Liver (tissue), 9 donors: Measurements from ENCODE around the gene PCDHB2. TPM values are rescaled to one million over a fixed set of nuclear protein-coding genes. Genes with fewer than 3 reads are reported as not detected.

Experiments used
- DNase-seq: peaks from one replicate; pipeline ENCODE4 v3.0.0-alpha.2; 2017; ENCODE audit warnings: low spot score
- H3K27ac ChIP-seq, 2 donors: one replicate each; pipeline ENCODE4 v1.7.0; 2013; ENCODE audit warnings: inconsistent platforms in 2 of 2, low read length in 2 of 2, control low read depth in 1 of 2, low read depth in 1 of 2, mild to moderate bottlenecking in 1 of 2
- H3K27me3 ChIP-seq, 4 donors: one replicate each; pipeline versions ENCODE4 v1.6.1 to v1.7.0; 2013; ENCODE audit warnings: low read length in 3 of 4, inconsistent platforms in 1 of 4, mild to moderate bottlenecking in 1 of 4, moderate library complexity in 1 of 4; ENCODE audit not compliant: control insufficient read depth in 4 of 4, insufficient read depth in 4 of 4
- H3K36me3 ChIP-seq, 4 donors: one replicate each; pipeline versions ENCODE4 v1.6.1 to v1.7.0; 2013; ENCODE audit warnings: low read length in 3 of 4, mild to moderate bottlenecking in 3 of 4, low read depth in 1 of 4, moderate library complexity in 1 of 4; ENCODE audit not compliant: control insufficient read depth in 4 of 4, insufficient read depth in 3 of 4
- H3K4me1 ChIP-seq, 4 donors: one replicate each; pipeline versions ENCODE4 v1.6.1 to v1.7.0; 2013; ENCODE audit warnings: low read length in 3 of 4, mild to moderate bottlenecking in 3 of 4, moderate library complexity in 1 of 4; ENCODE audit not compliant: control insufficient read depth in 4 of 4, insufficient read depth in 4 of 4
- H3K4me3 ChIP-seq, 3 donors: one replicate each; pipeline versions ENCODE4 v1.6.1 to v1.7.0; 2013; ENCODE audit warnings: low read length in 3 of 3, control low read depth in 1 of 3, low read depth in 1 of 3, mild to moderate bottlenecking in 1 of 3
- H3K9ac ChIP-seq, 2 donors: one replicate each; pipeline ENCODE4 v1.7.0; 2013; ENCODE audit warnings: low read length in 2 of 2, mild to moderate bottlenecking in 2 of 2, moderate library complexity in 2 of 2, control low read depth in 1 of 2, low read depth in 1 of 2
- H3K9me3 ChIP-seq, 4 donors: one replicate each; pipeline versions ENCODE4 v1.6.1 to v1.7.0; 2013; ENCODE audit warnings: low read length in 3 of 4; ENCODE audit not compliant: control insufficient read depth in 4 of 4
- EGR1 ChIP-seq, 2 donors: IDR thresholded peaks; 2 replicates each; pipeline ENCODE4 v1.6.1; 2016 to 2018; ENCODE audit warnings: antibody characterized with exemption in 2 of 2, low read depth in 2 of 2
- JUND ChIP-seq, 2 donors: IDR thresholded peaks; 2 replicates each; pipeline ENCODE4 v1.6.1; 2016; ENCODE audit warnings: antibody characterized with exemption in 2 of 2
- NR2F2 ChIP-seq: IDR thresholded peaks from 2 replicates; pipeline ENCODE4 v1.6.1; 2016; ENCODE audit warnings: antibody characterized with exemption
- RAD21 ChIP-seq, 2 donors: IDR thresholded peaks; 2 replicates each; pipeline ENCODE4 v1.6.1; 2016; ENCODE audit warnings: antibody characterized with exemption in 2 of 2, mild to moderate bottlenecking in 2 of 2
- SP1 ChIP-seq: IDR thresholded peaks from 2 replicates; pipeline ENCODE4 v1.6.1; 2018; ENCODE audit warnings: antibody characterized with exemption, mild to moderate bottlenecking
- TAF1 ChIP-seq: conservative IDR thresholded peaks from 2 replicates; pipeline ENCODE4 v1.6.1; 2016; ENCODE audit warnings: antibody characterized with exemption, mild to moderate bottlenecking
- YY1 ChIP-seq: IDR thresholded peaks from 2 replicates; pipeline ENCODE4 v1.6.1; 2016; ENCODE audit warnings: antibody characterized with exemption, mild to moderate bottlenecking
- ZBTB33 ChIP-seq: IDR thresholded peaks from 2 replicates; pipeline ENCODE4 v1.6.1; 2016; ENCODE audit warnings: antibody characterized with exemption
- WGBS: extraction: QIAGEN DNeasy Blood & Tissue Kit; methylation state at CpG from one replicate; pipeline ENCODE4 v1.1.7; 2013; 5-methylcytosine and 5-hydroxymethylcytosine counted together
- polyA plus RNA-seq, 2 donors: library from polyadenylated mRNA; stranded (reverse) in 1 of 2; unstranded in 1 of 2; fragments of 200-250 nt in 1 of 2; fragments of >200 nt in 1 of 2; fragmentation: Nextera tagmentation in 1 of 2; extraction: Ambion mirVana in 1 of 2; gene quantifications; one replicate each; pipeline versions ENCODE4 v1.2.1 to v1.2.3, GENCODE V29; 2013 to 2015
- total RNA-seq, 2 donors: library from RNA; depleted of rRNA; stranded (reverse); fragments of >200 nt; gene quantifications; one replicate each; pipeline ENCODE4 v1.2.3, GENCODE V29; 2014
- TF ChIP-seq, protein P1 (sequence below): IDR thresholded peaks from 2 replicates; pipeline ENCODE4 v1.6.1; 2016; ENCODE audit warnings: antibody characterized with exemption, mild to moderate bottlenecking
- TF ChIP-seq, protein P2 (sequence below): fragments of 150-350 bp; IDR thresholded peaks from 2 replicates; pipeline ENCODE4 v1.5.1; 2017; ENCODE audit warnings: improper control_type of control experiment, low read depth, low read length; ENCODE audit not compliant: missing input control
- TF ChIP-seq, protein P3 (sequence below): IDR thresholded peaks from 2 replicates; pipeline ENCODE4 v1.6.1; 2016; ENCODE audit warnings: antibody characterized with exemption
- donor health status: healthy.
- donor health status: healthy.
- donor health status: healthy.
- donor health status: healthy.
- donor health status: healthy.

The PCDHB2 gene
- total and polyA plus RNA-seq, 4 donors = 0.05 to 0.09 (median 0.08) TPM; not detected in 1

DNA sequence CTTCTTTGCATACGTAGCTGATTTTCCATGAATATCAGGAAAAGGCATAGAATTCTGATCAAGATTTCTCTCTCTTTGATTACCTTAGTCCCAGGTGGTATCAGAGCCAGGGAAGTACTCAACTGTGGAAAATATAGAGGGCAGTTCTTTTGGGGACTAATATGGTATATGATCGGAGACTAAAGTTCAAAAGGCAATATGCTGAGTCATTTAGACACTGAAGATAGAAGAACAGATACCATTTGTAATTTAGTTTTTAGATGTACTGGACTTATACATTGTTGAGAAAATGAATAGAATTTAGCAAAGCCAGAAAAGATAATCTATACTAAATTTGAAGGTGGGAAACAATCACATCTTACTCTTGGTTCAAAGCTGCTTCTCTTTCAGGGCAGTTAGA is 10.9 kb downstream of the PCDHB2 start:
- WGBS = 77% methylated on average over 2 of the region's 2 CpGs
- Histone ChIP-seq H3K9me3 (peaks cover 6 to 18% (median 12%) of the 10 kb centered on the region in 4 donors), H3K4me1 (no peaks in the 10 kb centered on the region), H3K27me3 (no peaks in the 10 kb centered on the region), H3K36me3 (no peaks in the 10 kb centered on the region), H3K4me3 (no peak overlapping the region), H3K27ac (no peak overlapping the region), H3K9ac (no peak overlapping the region)
- DNase-seq = no peak
- TF ChIP-seq, protein P1, sequence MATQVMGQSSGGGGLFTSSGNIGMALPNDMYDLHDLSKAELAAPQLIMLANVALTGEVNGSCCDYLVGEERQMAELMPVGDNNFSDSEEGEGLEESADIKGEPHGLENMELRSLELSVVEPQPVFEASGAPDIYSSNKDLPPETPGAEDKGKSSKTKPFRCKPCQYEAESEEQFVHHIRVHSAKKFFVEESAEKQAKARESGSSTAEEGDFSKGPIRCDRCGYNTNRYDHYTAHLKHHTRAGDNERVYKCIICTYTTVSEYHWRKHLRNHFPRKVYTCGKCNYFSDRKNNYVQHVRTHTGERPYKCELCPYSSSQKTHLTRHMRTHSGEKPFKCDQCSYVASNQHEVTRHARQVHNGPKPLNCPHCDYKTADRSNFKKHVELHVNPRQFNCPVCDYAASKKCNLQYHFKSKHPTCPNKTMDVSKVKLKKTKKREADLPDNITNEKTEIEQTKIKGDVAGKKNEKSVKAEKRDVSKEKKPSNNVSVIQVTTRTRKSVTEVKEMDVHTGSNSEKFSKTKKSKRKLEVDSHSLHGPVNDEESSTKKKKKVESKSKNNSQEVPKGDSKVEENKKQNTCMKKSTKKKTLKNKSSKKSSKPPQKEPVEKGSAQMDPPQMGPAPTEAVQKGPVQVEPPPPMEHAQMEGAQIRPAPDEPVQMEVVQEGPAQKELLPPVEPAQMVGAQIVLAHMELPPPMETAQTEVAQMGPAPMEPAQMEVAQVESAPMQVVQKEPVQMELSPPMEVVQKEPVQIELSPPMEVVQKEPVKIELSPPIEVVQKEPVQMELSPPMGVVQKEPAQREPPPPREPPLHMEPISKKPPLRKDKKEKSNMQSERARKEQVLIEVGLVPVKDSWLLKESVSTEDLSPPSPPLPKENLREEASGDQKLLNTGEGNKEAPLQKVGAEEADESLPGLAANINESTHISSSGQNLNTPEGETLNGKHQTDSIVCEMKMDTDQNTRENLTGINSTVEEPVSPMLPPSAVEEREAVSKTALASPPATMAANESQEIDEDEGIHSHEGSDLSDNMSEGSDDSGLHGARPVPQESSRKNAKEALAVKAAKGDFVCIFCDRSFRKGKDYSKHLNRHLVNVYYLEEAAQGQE = no peak
- no peak for TF ChIP-seq NR2F2
- TF ChIP-seq ZBTB33 = no peak
- TF ChIP-seq, protein P2, sequence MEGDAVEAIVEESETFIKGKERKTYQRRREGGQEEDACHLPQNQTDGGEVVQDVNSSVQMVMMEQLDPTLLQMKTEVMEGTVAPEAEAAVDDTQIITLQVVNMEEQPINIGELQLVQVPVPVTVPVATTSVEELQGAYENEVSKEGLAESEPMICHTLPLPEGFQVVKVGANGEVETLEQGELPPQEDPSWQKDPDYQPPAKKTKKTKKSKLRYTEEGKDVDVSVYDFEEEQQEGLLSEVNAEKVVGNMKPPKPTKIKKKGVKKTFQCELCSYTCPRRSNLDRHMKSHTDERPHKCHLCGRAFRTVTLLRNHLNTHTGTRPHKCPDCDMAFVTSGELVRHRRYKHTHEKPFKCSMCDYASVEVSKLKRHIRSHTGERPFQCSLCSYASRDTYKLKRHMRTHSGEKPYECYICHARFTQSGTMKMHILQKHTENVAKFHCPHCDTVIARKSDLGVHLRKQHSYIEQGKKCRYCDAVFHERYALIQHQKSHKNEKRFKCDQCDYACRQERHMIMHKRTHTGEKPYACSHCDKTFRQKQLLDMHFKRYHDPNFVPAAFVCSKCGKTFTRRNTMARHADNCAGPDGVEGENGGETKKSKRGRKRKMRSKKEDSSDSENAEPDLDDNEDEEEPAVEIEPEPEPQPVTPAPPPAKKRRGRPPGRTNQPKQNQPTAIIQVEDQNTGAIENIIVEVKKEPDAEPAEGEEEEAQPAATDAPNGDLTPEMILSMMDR = no peak
- no peak for TF ChIP-seq SP1
- no peak for TF ChIP-seq RAD21 (IDR thresholded peaks at IDR 0.05)
- TF ChIP-seq, protein P3, sequence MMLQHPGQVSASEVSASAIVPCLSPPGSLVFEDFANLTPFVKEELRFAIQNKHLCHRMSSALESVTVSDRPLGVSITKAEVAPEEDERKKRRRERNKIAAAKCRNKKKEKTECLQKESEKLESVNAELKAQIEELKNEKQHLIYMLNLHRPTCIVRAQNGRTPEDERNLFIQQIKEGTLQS = no peak
- no peak for TF ChIP-seq TAF1
- no peak for TF ChIP-seq JUND (IDR thresholded peaks at IDR 0.05)

DNA sequence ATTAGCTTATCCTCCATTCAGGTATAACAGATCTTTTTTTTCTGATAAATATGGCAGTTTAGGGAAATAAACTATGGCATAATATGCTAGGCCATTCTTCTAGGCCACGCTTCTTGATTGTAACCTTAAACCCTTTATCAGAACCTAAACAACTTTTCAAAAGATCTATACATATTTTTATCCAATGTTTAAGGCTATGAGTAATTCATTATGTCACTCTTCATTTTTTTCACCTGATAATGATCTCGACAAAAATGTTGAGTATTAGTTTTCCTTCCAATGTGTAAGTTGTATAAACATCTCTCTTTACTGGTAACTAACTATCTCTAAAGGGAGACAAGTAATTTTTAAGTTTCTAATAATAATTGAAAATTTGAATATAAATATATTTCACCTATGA is 24.8 kb downstream of the PCDHB2 start:
- 25% methylated on average over 2 of the region's 2 CpGs for WGBS
- no peaks in the 10 kb centered on the region for H3K4me1 ChIP-seq
- H3K9me3 ChIP-seq = peaks cover 8 to 26% (median 13%) of the 10 kb centered on the region in 4 donors

More for the DNA sequence above, 24.8 kb downstream of the PCDHB2 start:
- peaks cover 0 to 6% (median 4%) of the 10 kb centered on the region in 4 donors for H3K27me3 ChIP-seq
- TF ChIP-seq, protein P1 = no peak
- TF ChIP-seq JUND (IDR thresholded peaks at IDR 0.05) (no peak), SP1 (no peak), YY1 (no peak), EGR1 (IDR thresholded peaks at IDR 0.05; ENCODE audit: low read depth in 2 of 2) (no peak)
- DNase-seq = no peak
- no peak overlapping the region for H3K9ac ChIP-seq
- no peak overlapping the region for H3K4me3 ChIP-seq
- H3K36me3 ChIP-seq = no peaks in the 10 kb centered on the region
- H3K27ac ChIP-seq = no peak overlapping the region
